ENCODE data around the gene PPP1CA.
"Not testable (repeated sequence)": the region's sequence is repeated elsewhere in the genome, so short reads cannot be mapped to it uniquely, and the experiment has no call there.

The PPP1CA gene

GRCh38 chr11:67435031-67435726, 33.5 kb upstream of the PPP1CA start:
- no peak for DNase-seq (ENCODE audit: low read depth in 2 of 2)

GRCh38 chr11:67434395-67434881, 32.8 kb upstream of the PPP1CA start:
- no peak for DNase-seq (ENCODE audit: low read depth in 2 of 2)

GRCh38 chr11:67433536-67434394, 32.1 kb upstream of the PPP1CA start:
- no peak for DNase-seq (ENCODE audit: low read depth in 2 of 2)

- no peak for DNase-seq (ENCODE audit: low read depth in 2 of 2)
Measured at GRCh38 chr11:67432655-67433349, 31.1 kb upstream of the PPP1CA start.

GRCh38 chr11:67431346-67432249, 29.9 kb upstream of the PPP1CA start:
- DNase-seq (ENCODE audit: low read depth in 2 of 2), result no peak

GRCh38 chr11:67429722-67430121, 28.1 kb upstream of the PPP1CA start:
- no peak for DNase-seq (ENCODE audit: low read depth in 2 of 2)

GRCh38 chr11:67429038-67429668, 27.5 kb upstream of the PPP1CA start:
- DNase-seq (ENCODE audit: low read depth in 2 of 2), result no peak

- peak; percentile 90 to 91 for DNase-seq (ENCODE audit: low read depth in 2 of 2)
Measured at GRCh38 chr11:67428052-67429001, 26.7 kb upstream of the PPP1CA start, which contains the start of gene RPS6KB2. Gene RPS6KB2 (plus strand): TSS chr11:67428494. CDS start chr11:67428546, 52 bp downstream.

- not testable (repeated sequence) for DNase-seq (ENCODE audit: low read depth in 2 of 2)
Measured at GRCh38 chr11:67427364-67427859, 25.8 kb upstream of the PPP1CA start.

- DNase-seq (ENCODE audit: low read depth in 2 of 2), result no peak
Measured at GRCh38 chr11:67423891-67424613, 22.4 kb upstream of the PPP1CA start.

GRCh38 chr11:67423466-67423865, 21.8 kb upstream of the PPP1CA start:
- DNase-seq (ENCODE audit: low read depth in 2 of 2), result no peak

- no peak for DNase-seq (ENCODE audit: low read depth in 2 of 2)
Measured at GRCh38 chr11:67422891-67423290, 21.2 kb upstream of the PPP1CA start.

- no peak for DNase-seq (ENCODE audit: low read depth in 2 of 2)
Measured at GRCh38 chr11:67421430-67422031, 19.9 kb upstream of the PPP1CA start.

GRCh38 chr11:67420646-67421429, 19.2 kb upstream of the PPP1CA start:
- peak; percentile 66 to 73 for DNase-seq (ENCODE audit: low read depth in 2 of 2)

GRCh38 chr11:67420147-67420645, 18.5 kb upstream of the PPP1CA start:
- no peak for DNase-seq (ENCODE audit: low read depth in 2 of 2)

GRCh38 chr11:67419325-67420049, 17.8 kb upstream of the PPP1CA start:
- DNase-seq (ENCODE audit: low read depth in 2 of 2), result no peak

Data from fibroblast of skin of left biceps (primary cell).